Brain pericyte (primary cell): ENCODE data around the gene NAALAD2.
A peak's percentile ranks its signal among the peaks of the same experiment; 100 is the strongest.
"Not testable (repeated sequence)": the region's sequence is repeated elsewhere in the genome, so short reads cannot be mapped to it uniquely, and the experiment has no call there.

ENCODE experiments used
- DNase-seq: peaks from one replicate; pipeline ENCODE4 v3.0.0-alpha.2; 2012; ENCODE audit warnings: low read depth, low spot score

The NAALAD2 gene

GRCh38 chr11:90134478-90135003, at the start of gene NAALAD2:
TSS of gene NAALAD2 (plus strand) at chr11:90134663. CDS start at chr11:90134759, 96 bp downstream.
- DNase-seq: peak; percentile 7

- not testable (repeated sequence) for DNase-seq
Observed at GRCh38 chr11:90085650-90086049, 48.8 kb upstream of the NAALAD2 start, which contains the start of gene UBTFL1. TSS of gene UBTFL1 (plus strand) at chr11:90085950. CDS start at chr11:90085950, 0 bp downstream.

GRCh38 chr11:90088731-90089130, 45.7 kb upstream of the NAALAD2 start:
- not testable (repeated sequence) for DNase-seq

GRCh38 chr11:90095230-90095924, 39.1 kb upstream of the NAALAD2 start:
- not testable (repeated sequence) for DNase-seq

- not testable (repeated sequence) for DNase-seq
Observed at GRCh38 chr11:90098261-90098660, 36.2 kb upstream of the NAALAD2 start.

- no peak for DNase-seq
Observed at GRCh38 chr11:90100431-90100830, 34.0 kb upstream of the NAALAD2 start.

GRCh38 chr11:90113541-90113940, 20.9 kb upstream of the NAALAD2 start:
- DNase-seq: no peak

GRCh38 chr11:90120191-90120590, 14.3 kb upstream of the NAALAD2 start:
- DNase-seq: no peak

- DNase-seq: no peak
Observed at GRCh38 chr11:90124371-90124770, 10.1 kb upstream of the NAALAD2 start.

GRCh38 chr11:90124946-90125345, 9.5 kb upstream of the NAALAD2 start:
- DNase-seq: no peak

- no peak for DNase-seq
Observed at GRCh38 chr11:90133560-90134477, 644 bp upstream of the NAALAD2 start.

- DNase-seq: no peak
Observed at GRCh38 chr11:90135016-90135415, 553 bp downstream of the NAALAD2 start.

GRCh38 chr11:90148900-90149299, 14.4 kb downstream of the NAALAD2 start:
- DNase-seq: no peak

GRCh38 chr11:90166982-90167573, 32.6 kb downstream of the NAALAD2 start:
- not testable (repeated sequence) for DNase-seq

- DNase-seq: not testable (repeated sequence)
Observed at GRCh38 chr11:90167704-90168103, 33.2 kb downstream of the NAALAD2 start.

- DNase-seq: no peak
Observed at GRCh38 chr11:90168571-90168970, 34.1 kb downstream of the NAALAD2 start.

- no peak for DNase-seq
Observed at GRCh38 chr11:90171359-90171758, 36.9 kb downstream of the NAALAD2 start.

GRCh38 chr11:90176069-90176468, 41.6 kb downstream of the NAALAD2 start:
- no peak for DNase-seq

- no peak for DNase-seq
Observed at GRCh38 chr11:90178751-90179150, 44.3 kb downstream of the NAALAD2 start.

- no peak for DNase-seq
Observed at GRCh38 chr11:90179923-90180322, 45.5 kb downstream of the NAALAD2 start.

GRCh38 chr11:90187839-90188238, 53.4 kb downstream of the NAALAD2 start:
- no peak for DNase-seq

GRCh38 chr11:90189011-90189410, 54.5 kb downstream of the NAALAD2 start:
- no peak for DNase-seq
